ENCODE data around the gene RFC4. TPM values are rescaled to one million over a fixed set of nuclear protein-coding genes. Genes with fewer than 3 reads are reported as not detected.
A peak's percentile ranks its signal among the peaks of the same experiment; 100 is the strongest.

RFC4 gene
- total and polyA plus RNA-seq, 2 of the 8 experiments (the other 6 are each of a cell fraction or from before 2014, with no cell fraction given): 21.8 to 86.9 TPM

- Histone ChIP-seq H3K56ac (replicated peaks; ENCODE audit: insufficient read length, low read depth, low read length) (no peak overlapping the region), H2BK120ac (replicated peaks; ENCODE audit: low read depth, low read length) (no peak overlapping the region), H3K36me3 (ENCODE audit: control insufficient read depth in 2 of 4, insufficient read depth in 4 of 4, low read length in 3 of 4) (no peaks in the 10 kb centered on the region), H3K9ac (replicated peaks in 1 of 4; ENCODE audit: extremely low read depth in 1 of 4, low read depth in 3 of 4, low read length in 3 of 4) (no peak overlapping the region), H4K20me1 (replicated peaks in 1 of 2; ENCODE audit: control insufficient read depth in 1 of 2, insufficient read depth in 2 of 2, low read length in 2 of 2) (no peaks in the 10 kb centered on the region), H4K8ac (ENCODE audit: extremely low read depth, insufficient read depth, low read length) (no peak overlapping the region), H2BK15ac (ENCODE audit: low read length) (no peak overlapping the region), H2AK5ac (ENCODE audit: low read depth, low read length) (no peak overlapping the region), H2BK5ac (ENCODE audit: low read depth, low read length) (no peak overlapping the region), H3K79me2 (ENCODE audit: control insufficient read depth in 1 of 2, insufficient read depth in 2 of 2, low read length in 2 of 2) (no peaks in the 10 kb centered on the region), H2AFZ (ENCODE audit: low read length) (no peak overlapping the region), H4K91ac (replicated peaks; ENCODE audit: insufficient read length, low read length) (no peak overlapping the region), H4K5ac (ENCODE audit: insufficient read length, low read depth, low read length) (no peak overlapping the region), H3K4ac (replicated peaks; ENCODE audit: insufficient read length, low read depth, low read length) (no peak overlapping the region), H2BK20ac (ENCODE audit: low read length) (no peak overlapping the region; the same call in 1 of the 2 replicates), H3K23ac (ENCODE audit: insufficient read length) (no peak overlapping the region), H3K27ac (ENCODE audit: low read depth, low read length) (no peak overlapping the region), H3K23me2 (ENCODE audit: low read depth, low read length) (no peaks in the 10 kb centered on the region), H3K79me1 (ENCODE audit: low read depth, low read length) (no peaks in the 10 kb centered on the region), H3K14ac (ENCODE audit: insufficient read length) (no peak overlapping the region), H3K27me3 (replicated peaks in 1 of 4; ENCODE audit: control insufficient read depth in 3 of 4, extremely low read depth in 1 of 4, insufficient read depth in 3 of 4, low read length in 3 of 4) (no peaks in the 10 kb centered on the region), H3K4me3 (ENCODE audit: extremely low read depth in 1 of 4, insufficient read depth in 2 of 4, low read depth in 3 of 4, low read length in 4 of 4) (no peak overlapping the region), H3K18ac (ENCODE audit: extremely low read depth, low read length) (no peak overlapping the region), H2BK12ac (ENCODE audit: low read depth, low read length) (no peak overlapping the region), H3K4me2 (ENCODE audit: insufficient read depth in 1 of 2, low read depth in 2 of 2, low read length in 2 of 2) (no peak overlapping the region), H3K4me1 (replicated peaks in 1 of 4; ENCODE audit: control insufficient read depth in 3 of 4, insufficient read depth in 4 of 4, low read length in 3 of 4) (no peaks in the 10 kb centered on the region), H3K9me3 (ENCODE audit: insufficient read depth in 2 of 2, low read depth in 1 of 2, low read length in 1 of 2) (no peaks in the 10 kb centered on the region)
- TF ChIP-seq EP300 (IDR thresholded peaks at IDR 0.05; ENCODE audit: borderline replicate concordance in 1 of 2, low read depth in 2 of 2, low read length in 2 of 2): no peak
- TF ChIP-seq GABPA (IDR thresholded peaks at IDR 0.05; ENCODE audit: borderline replicate concordance, insufficient read depth, low read length): no peak
- no peak for TF ChIP-seq RBBP5 (IDR thresholded peaks at IDR 0.05; ENCODE audit: borderline replicate concordance, low read depth, low read length)
- no peak for TF ChIP-seq POLR2A (IDR thresholded peaks at IDR 0.05; ENCODE audit: control extremely low read depth in 1 of 2, low read depth in 2 of 2, low read length in 2 of 2)
- TF ChIP-seq SIRT6 (IDR thresholded peaks at IDR 0.05; ENCODE audit: low read length): no peak
- no peak for TF ChIP-seq JUND (IDR thresholded peaks at IDR 0.05; ENCODE audit: low read length)
- no peak for TF ChIP-seq USF2 (IDR thresholded peaks at IDR 0.05; ENCODE audit: low read length)
- FAIRE-seq: no peak
- ChIA-PET POLR2A (ENCODE audit: partially characterized antibody) (interaction anchor here (1.2 kb wide), 1 partner anchor 86 kb away, joined by 4 read pairs; no protein-coding TSS in a partner anchor), CTCF (ENCODE audit: partially characterized antibody) (interaction anchor here (0.6 to 1.2 kb wide), 5 partner anchors 15 to 1186 kb away, joined by 3 to 6 read pairs (median 4); no protein-coding TSS in a partner anchor)
- DNase-seq (ENCODE audit: low read depth in 1 of 2, low spot score in 2 of 2): peak in 1 of 2 experiments; percentile 16
- 87% methylated on average over 11 of the region's 11 CpGs; no CpG with 5 or more reads in 1 of the 2 experiments for WGBS, 2 experiments (ENCODE audit: extremely low coverage in 1 of 2, insufficient coverage in 1 of 2, insufficient read length in 1 of 2, insufficient replicate concordance in 2 of 2, low coverage in 1 of 2, low lambda C conversion rate in 2 of 2, missing lambda C conversion rate in 1 of 2)
These were observed 38.6 kb upstream of the RFC4 start for GRCh38 chr3:186844908-186845307.

Measured in H1 (cell line).